HepG2 (cell line): ENCODE results near the gene SNRPD2. TPM values are rescaled to one million over a fixed set of nuclear protein-coding genes. Genes with fewer than 3 reads are reported as not detected.

Experiments used
- NR2F2 ChIP-seq: IDR thresholded peaks from 2 replicates; pipeline ENCODE4 v1.6.1; 2012; ENCODE audit warnings: low read depth, inconsistent platforms, borderline replicate concordance
- PRDM15 ChIP-seq: sonication (generic); formaldehyde crosslinking; IDR thresholded peaks from 2 replicates; pipeline ENCODE4 v1.4.0; 2020; ENCODE audit warnings: missing genetic modification reagents
- RXRB ChIP-seq: IDR thresholded peaks from 2 replicates; pipeline ENCODE4 v1.6.1; 2016; ENCODE audit warnings: borderline replicate concordance, missing genetic modification reagents, missing compliant biosample characterization
- SPEN ChIP-seq: sonication (generic); formaldehyde crosslinking; IDR thresholded peaks from 2 replicates; pipeline ENCODE4 v1.5.1; 2020; ENCODE audit warnings: low read depth, mild to moderate bottlenecking, missing genetic modification reagents
- TFDP1 ChIP-seq: IDR thresholded peaks from 2 replicates; pipeline ENCODE4 v1.6.1; 2016; ENCODE audit warnings: missing compliant biosample characterization, missing genetic modification reagents, borderline replicate concordance
- YY1 ChIP-seq: IDR thresholded peaks from 2 replicates; pipeline ENCODE4 v1.6.1; 2011; ENCODE audit warnings: low read length, low read depth, moderate library complexity, mild to moderate bottlenecking; ENCODE audit not compliant: insufficient read depth, insufficient replicate concordance
- ZBTB42 ChIP-seq: sonication (generic); formaldehyde crosslinking; IDR thresholded peaks from 2 replicates; pipeline ENCODE4 v1.5.0; 2020; ENCODE audit warnings: mild to moderate bottlenecking, missing genetic modification reagents
- ZNF17 ChIP-seq: sonication (generic); formaldehyde crosslinking; IDR thresholded peaks from 2 replicates; pipeline ENCODE4 v1.5.0; 2020; ENCODE audit warnings: mild to moderate bottlenecking, missing genetic modification reagents
- ZNF235 ChIP-seq: sonication (generic); formaldehyde crosslinking; IDR thresholded peaks from 2 replicates; pipeline ENCODE4 v1.8.1; 2023; ENCODE audit warnings: mild to moderate bottlenecking, missing genetic modification reagents, borderline replicate concordance
- ZNF362 ChIP-seq: sonication (generic); formaldehyde crosslinking; IDR thresholded peaks from 2 replicates; pipeline ENCODE4 v1.4.0; 2020; ENCODE audit warnings: missing genetic modification reagents, mild to moderate bottlenecking, borderline replicate concordance
- ZNF451 ChIP-seq: sonication (generic); formaldehyde crosslinking; IDR thresholded peaks from 2 replicates; pipeline ENCODE4 v1.5.0; 2020; ENCODE audit warnings: mild to moderate bottlenecking, missing genetic modification reagents
- ZNF513 ChIP-seq: sonication (generic); formaldehyde crosslinking; conservative IDR thresholded peaks from 2 replicates; pipeline ENCODE4 v1.5.0; 2020; ENCODE audit warnings: missing genetic modification reagents
- ZNF646 ChIP-seq: sonication (generic); formaldehyde crosslinking; IDR thresholded peaks from 2 replicates; pipeline ENCODE4 v1.9.0; 2021; ENCODE audit warnings: mild to moderate bottlenecking, missing genetic modification reagents
- ZNF768 ChIP-seq: sonication (generic); formaldehyde crosslinking; IDR thresholded peaks from 2 replicates; pipeline ENCODE4 v1.4.0; 2020; ENCODE audit warnings: missing genetic modification reagents
- polyA plus RNA-seq, 8 experiments: library from polyadenylated mRNA; depleted of rRNA in 3 of 8; stranded (reverse) in 7 of 8; unstranded in 1 of 8; fragments of >200 nt; fragmentation: Illumina TruSeq in 4 of 8; extraction: Trizol in 4 of 8; gene quantifications; 2 replicates each; pipeline versions ENCODE4 v1.2.1 to v1.2.3, GENCODE V29; 2011 to 2016; ENCODE audit warnings: low read depth in 4 of 8, missing spikeins in 1 of 8, mixed read lengths in 1 of 8; ENCODE audit not compliant: insufficient read depth in 1 of 8
- total RNA-seq, 5 experiments: library from RNA; depleted of rRNA; stranded (reverse); fragments of >200 nt; fragmentation: Illumina TruSeq; extraction: Trizol; gene quantifications; 2 replicates each; pipeline ENCODE4 v1.2.3, GENCODE V29; 2016; ENCODE audit warnings: low read depth in 1 of 5

SNRPD2 gene
- total and polyA plus RNA-seq, 2 of the 13 experiments (the other 11 are each of a cell fraction or from before 2014, with no cell fraction given) = 299 to 485 TPM

- TF ChIP-seq ZNF362 (CRISPR knock-in tag) (no peak), ZNF235 (CRISPR knock-in tag) (0 out of 2 replicates have a peak, but pooled peaks have one; percentile 28), ZNF451 (CRISPR knock-in tag) (no peak), PRDM15 (CRISPR knock-in tag) (no peak), ZBTB42 (CRISPR knock-in tag) (no peak), ZNF768 (CRISPR knock-in tag) (peak; percentile 66), SPEN (CRISPR knock-in tag) (no peak), ZNF513 (CRISPR knock-in tag) (0 out of 2 replicates have a peak, but pooled peaks have one; percentile 11), NR2F2 (no peak), TFDP1 (CRISPR knock-in tag) (no peak), RXRB (CRISPR knock-in tag) (no peak), ZNF646 (CRISPR knock-in tag) (no peak), YY1 (peak; percentile 47), ZNF17 (CRISPR knock-in tag) (no peak)
- TF ChIP-seq, all 625 proteins: peak for 26
These were observed 1.5 kb upstream of the SNRPD2 start (continued) for GRCh38 chr19:45693106-45693788.
